ENCODE measurements around the gene GREB1.

Gene GREB1

DNA sequence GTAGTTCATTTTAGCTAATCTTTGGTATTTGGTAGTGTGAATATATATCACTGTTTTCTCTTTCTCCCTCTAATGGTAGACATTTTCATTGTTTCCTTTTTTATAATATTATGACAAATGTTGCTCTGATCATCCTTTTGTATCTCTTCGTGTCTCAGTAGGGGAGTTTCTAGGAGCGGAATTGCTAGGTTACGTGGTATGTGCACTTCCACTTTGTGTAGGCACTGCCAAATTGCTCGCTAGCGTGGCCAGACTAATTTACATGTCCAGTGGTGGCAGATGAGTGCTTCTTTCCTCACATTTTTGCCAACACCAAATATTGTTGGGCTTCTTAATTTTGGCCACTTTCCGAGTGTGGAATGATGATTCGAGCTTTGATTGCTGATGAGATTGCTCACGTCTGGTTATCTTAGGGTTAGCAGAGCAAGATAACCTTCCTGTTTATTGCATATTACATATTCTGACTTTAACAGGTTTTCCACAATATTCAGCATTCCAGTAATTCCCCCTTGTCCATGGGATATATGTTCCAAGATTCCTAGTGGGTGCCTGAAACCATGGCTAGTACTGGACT lies 30.4 kb upstream of the GREB1 start:
- Mint-ChIP-seq H3K36me3 (ENCODE audit: low read depth) (no peaks in the 10 kb centered on the region), H3K27me3 (ENCODE audit: low read depth) (peaks cover 2% of the 10 kb centered on the region), H3K9me3 (peaks cover 4% of the 10 kb centered on the region), H3K4me1 (ENCODE audit: low read depth) (peaks cover 4% of the 10 kb centered on the region), H3K27ac (no peak overlapping the region), H3K4me3 (no peak overlapping the region)
- no peak for DNase-seq (ENCODE audit: low spot score)

DNA sequence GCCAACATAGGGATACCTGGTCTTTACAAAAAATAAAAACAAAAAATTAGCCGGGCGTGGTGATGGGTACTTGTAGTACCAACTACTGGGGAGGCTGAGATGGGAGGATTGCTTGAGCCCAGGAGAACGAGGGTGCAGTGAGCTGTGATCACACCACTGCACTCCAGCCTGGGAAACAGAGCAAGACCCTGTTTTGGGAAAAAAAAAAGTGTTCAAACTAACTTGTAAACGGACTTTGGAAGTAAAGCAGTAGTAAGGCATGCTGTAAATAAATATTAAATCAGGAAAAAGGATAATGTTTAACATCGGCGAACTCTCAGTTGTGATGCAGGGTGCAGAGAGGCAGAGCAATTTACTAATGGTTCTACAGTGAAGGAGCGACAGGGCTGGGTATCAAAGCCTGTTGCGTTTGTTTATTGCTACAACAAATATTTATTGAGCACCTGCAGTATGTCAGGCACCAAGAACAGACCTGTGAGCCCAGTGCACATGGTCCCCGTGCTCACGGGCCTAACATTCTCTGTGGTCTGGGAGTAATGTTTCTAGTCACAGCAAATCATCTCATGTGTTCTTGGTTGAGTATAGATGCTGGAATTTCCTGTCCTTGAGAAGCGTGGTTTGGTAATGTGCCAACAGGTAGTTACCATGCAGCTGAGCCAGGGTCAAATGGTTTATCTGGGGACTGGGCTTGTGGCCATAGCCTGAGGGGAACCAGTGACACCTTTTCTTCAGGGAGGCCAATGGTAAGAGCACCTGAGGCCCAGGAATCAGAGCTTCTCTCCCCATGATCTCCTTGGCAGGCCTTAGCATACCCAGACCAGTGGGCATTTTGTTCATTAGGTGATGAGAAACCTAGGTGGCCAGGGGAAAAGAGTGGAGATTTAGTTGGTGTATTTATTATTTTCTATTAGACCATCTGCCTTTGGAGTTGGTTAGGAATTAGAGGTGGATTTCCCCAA lies 27.9 kb upstream of the GREB1 start:
- Mint-ChIP-seq H3K4me1 (ENCODE audit: low read depth) (no peaks in the 10 kb centered on the region), H3K27me3 (ENCODE audit: low read depth) (peaks cover 2% of the 10 kb centered on the region), H3K36me3 (ENCODE audit: low read depth) (no peaks in the 10 kb centered on the region), H3K9me3 (peaks cover 4% of the 10 kb centered on the region), H3K27ac (no peak overlapping the region), H3K4me3 (no peak overlapping the region)
- no peak for DNase-seq (ENCODE audit: low spot score)

DNA sequence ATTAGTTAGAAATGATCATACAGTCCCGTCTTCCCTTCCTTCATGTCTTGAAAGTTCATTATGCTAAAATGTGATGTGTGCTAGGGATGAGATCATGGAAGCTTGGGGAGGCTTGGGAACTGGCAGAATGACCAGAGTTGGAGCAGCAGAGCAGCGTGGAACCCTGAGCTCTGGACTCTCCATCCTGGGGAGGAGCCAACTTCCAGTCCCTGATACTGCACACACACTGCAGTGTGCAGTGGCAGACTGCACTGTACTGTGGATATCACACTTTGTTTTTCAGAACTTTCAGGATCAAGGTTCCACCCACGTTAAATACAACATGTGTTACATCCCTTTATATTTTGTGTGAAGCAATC lies 27.3 kb upstream of the GREB1 start:
- H3K36me3 Mint-ChIP-seq (ENCODE audit: low read depth), result no peaks in the 10 kb centered on the region
- H3K4me3 Mint-ChIP-seq, result no peak overlapping the region
- peaks cover 4% of the 10 kb centered on the region for H3K9me3 Mint-ChIP-seq
- no peak overlapping the region for H3K27ac Mint-ChIP-seq
- no peak for DNase-seq (ENCODE audit: low spot score)
- peaks cover 2% of the 10 kb centered on the region for H3K27me3 Mint-ChIP-seq (ENCODE audit: low read depth)
- no peaks in the 10 kb centered on the region for H3K4me1 Mint-ChIP-seq (ENCODE audit: low read depth)

DNA sequence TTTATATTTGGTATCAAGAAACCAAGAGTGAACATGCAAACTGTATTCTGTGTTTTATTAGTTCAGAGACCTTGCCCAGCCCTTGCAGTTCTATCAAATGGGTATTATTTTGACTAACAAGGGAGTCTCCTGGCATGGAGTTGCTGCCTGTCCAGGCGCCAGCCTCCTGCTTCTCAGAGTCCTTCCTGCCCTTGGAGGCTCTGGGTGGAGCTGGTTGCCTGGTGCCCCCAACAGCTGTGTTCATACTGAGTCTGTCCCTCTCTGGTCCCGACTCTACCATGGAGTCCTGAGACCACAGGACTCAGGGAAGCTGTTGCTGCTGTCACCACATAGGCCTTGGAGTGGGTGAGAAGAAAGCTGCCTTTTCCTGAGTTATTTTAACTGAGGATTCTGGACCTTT lies 26.3 kb upstream of the GREB1 start:
- Mint-ChIP-seq H3K27me3 (ENCODE audit: low read depth) (peaks cover 2% of the 10 kb centered on the region), H3K27ac (no peak overlapping the region), H3K4me3 (no peak overlapping the region), H3K36me3 (ENCODE audit: low read depth) (no peaks in the 10 kb centered on the region), H3K9me3 (peaks cover 4% of the 10 kb centered on the region), H3K4me1 (ENCODE audit: low read depth) (no peaks in the 10 kb centered on the region)
- no peak for DNase-seq (ENCODE audit: low spot score)

DNA sequence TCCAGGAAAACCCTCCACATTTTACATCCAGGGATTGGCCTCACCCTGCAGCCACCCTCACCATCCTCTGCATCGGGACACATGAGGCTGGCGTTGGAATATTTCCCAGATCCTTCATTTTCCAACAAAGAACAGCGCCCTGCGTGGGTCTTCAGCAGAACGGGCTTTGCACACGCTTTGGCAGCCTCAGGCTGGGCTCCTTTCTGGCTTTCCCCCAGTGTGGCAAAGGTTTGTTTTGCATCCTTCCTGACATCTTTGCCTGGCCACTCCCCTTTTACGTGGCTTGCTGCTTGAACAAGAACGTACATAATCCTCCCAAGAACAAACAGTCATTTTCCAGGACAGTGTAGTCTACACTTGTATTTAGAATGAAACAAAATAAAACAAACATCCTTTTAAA lies 25.6 kb upstream of the GREB1 start:
- no peaks in the 10 kb centered on the region for H3K36me3 Mint-ChIP-seq (ENCODE audit: low read depth)
- no peak overlapping the region for H3K4me3 Mint-ChIP-seq
- H3K27ac Mint-ChIP-seq, result no peak overlapping the region
- peaks cover 2% of the 10 kb centered on the region for H3K9me3 Mint-ChIP-seq
- no peaks in the 10 kb centered on the region for H3K4me1 Mint-ChIP-seq (ENCODE audit: low read depth)
- H3K27me3 Mint-ChIP-seq (ENCODE audit: low read depth), result peaks cover 2% of the 10 kb centered on the region
- DNase-seq (ENCODE audit: low spot score), result no peak

DNA sequence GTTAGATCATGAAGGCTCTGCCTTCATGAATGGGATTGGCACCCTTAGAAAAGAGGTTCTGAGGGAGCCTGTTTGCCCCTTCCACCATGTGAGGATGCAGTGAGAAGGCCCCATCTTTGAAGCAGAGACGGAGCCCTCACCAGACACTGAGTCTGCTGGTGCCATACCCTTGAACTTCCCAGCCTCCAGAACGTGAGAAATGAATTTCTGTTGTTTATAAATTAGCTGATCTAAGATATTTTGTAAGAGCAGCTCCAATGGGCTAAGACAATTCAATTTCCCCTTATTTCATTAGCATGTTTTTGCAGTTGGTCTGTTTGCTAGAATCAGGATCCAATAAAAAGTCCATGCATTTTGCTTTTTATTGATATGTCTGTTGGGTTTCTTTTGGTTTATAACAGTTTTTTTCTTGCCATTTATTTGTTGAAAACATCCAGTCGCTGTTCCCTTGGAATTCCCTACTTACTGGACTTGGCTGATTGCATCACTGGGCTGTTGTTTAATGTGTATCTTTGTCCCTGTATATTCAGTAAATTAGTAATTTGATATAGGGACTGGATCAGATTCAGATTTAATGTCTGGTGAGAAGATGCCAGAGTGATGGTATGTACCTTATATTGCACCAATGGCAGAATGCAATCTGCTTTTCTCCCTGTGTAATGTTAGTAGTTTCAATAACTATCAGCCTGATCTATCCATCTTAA lies 24.0 kb upstream of the GREB1 start:
- H3K36me3 Mint-ChIP-seq (ENCODE audit: low read depth), result no peaks in the 10 kb centered on the region
- H3K27me3 Mint-ChIP-seq (ENCODE audit: low read depth), result peaks cover 2% of the 10 kb centered on the region
- DNase-seq (ENCODE audit: low spot score), result no peak
- no peaks in the 10 kb centered on the region for H3K9me3 Mint-ChIP-seq
- H3K4me3 Mint-ChIP-seq, result no peak overlapping the region
- no peak overlapping the region for H3K27ac Mint-ChIP-seq
- H3K4me1 Mint-ChIP-seq (ENCODE audit: low read depth), result no peaks in the 10 kb centered on the region

DNA sequence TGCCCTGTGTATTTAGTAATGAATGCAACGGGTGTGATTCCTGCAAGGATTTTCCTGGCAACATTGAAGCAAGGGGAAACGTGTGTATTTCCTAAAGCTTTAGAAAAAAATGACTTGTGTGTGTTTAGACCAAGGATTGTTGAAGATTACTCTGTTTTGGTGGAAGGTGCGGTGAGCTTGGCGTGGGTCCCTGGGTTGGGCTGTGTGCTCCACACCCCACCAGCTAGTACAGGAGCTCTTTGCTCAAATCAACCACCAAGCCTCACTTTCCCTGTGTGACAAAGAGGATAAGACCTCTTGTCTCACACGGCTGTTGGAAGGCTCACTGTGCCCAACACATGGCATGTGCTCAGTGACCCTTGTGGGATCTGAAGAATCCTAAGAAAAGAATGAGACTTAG lies 21.4 kb upstream of the GREB1 start:
- H3K4me1 Mint-ChIP-seq (ENCODE audit: low read depth), result no peaks in the 10 kb centered on the region
- H3K4me3 Mint-ChIP-seq, result no peak overlapping the region
- no peak for DNase-seq (ENCODE audit: low spot score)
- H3K36me3 Mint-ChIP-seq (ENCODE audit: low read depth), result no peaks in the 10 kb centered on the region
- no peaks in the 10 kb centered on the region for H3K9me3 Mint-ChIP-seq
- H3K27ac Mint-ChIP-seq, result no peak overlapping the region
- H3K27me3 Mint-ChIP-seq (ENCODE audit: low read depth), result no peaks in the 10 kb centered on the region

DNA sequence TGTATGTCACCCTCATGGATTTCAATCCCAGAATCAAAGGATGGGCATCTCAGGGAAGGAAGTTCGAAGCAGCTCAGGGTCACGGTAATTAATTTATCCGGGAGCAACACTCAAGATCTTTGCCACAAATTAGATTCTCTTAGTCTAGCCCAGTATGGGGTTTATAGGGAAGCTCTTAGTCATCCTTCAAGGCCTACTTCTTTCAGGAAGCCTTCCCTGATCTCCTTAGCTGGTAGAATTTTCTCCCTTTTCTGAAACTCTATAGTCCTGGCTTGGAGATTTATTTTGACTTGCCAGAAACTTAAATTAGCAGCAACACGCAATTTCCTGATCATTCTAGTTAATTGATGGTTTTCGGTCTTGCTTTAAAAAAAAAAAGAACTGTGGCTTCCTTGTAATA lies 20.5 kb upstream of the GREB1 start:
- no peak for DNase-seq (ENCODE audit: low spot score)
- H3K9me3 Mint-ChIP-seq, result no peaks in the 10 kb centered on the region
- no peak overlapping the region for H3K27ac Mint-ChIP-seq
- no peaks in the 10 kb centered on the region for H3K36me3 Mint-ChIP-seq (ENCODE audit: low read depth)
- no peaks in the 10 kb centered on the region for H3K27me3 Mint-ChIP-seq (ENCODE audit: low read depth)
- no peak overlapping the region for H3K4me3 Mint-ChIP-seq
- no peaks in the 10 kb centered on the region for H3K4me1 Mint-ChIP-seq (ENCODE audit: low read depth)

DNA sequence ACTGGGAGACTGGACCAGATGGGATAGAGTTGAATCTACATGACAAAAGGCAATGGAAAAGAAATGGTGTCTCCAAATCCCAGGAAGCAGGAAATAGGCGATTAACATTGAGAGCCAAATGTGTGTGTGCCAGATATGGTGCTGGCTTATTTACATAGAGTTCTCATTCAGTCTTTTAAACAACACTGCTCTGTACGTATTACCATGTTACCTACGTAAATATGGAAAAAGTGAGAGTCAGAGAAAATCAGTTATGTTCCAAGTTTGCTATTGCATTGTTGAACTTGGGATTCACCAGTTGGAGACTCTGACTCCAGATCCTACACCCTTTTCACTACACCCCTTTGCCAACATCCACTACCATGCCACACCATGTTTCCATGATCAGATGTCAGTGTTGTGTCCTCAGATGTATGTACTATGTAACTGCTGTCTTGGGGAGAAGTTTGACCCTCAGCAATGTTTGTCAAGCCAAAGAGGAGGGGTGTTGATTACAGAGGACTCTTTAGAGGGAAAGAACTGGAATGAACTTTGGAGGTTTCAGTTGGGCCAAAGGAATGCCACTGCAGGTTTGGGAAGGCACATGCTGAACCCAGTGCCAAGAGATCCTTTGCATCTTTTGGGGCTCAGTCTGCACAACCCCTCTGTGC lies 19.6 kb upstream of the GREB1 start:
- Mint-ChIP-seq H3K36me3 (ENCODE audit: low read depth) (no peaks in the 10 kb centered on the region), H3K4me3 (no peak overlapping the region), H3K27me3 (ENCODE audit: low read depth) (no peaks in the 10 kb centered on the region), H3K4me1 (ENCODE audit: low read depth) (no peaks in the 10 kb centered on the region), H3K27ac (no peak overlapping the region), H3K9me3 (no peaks in the 10 kb centered on the region)
- no peak for DNase-seq (ENCODE audit: low spot score)

DNA sequence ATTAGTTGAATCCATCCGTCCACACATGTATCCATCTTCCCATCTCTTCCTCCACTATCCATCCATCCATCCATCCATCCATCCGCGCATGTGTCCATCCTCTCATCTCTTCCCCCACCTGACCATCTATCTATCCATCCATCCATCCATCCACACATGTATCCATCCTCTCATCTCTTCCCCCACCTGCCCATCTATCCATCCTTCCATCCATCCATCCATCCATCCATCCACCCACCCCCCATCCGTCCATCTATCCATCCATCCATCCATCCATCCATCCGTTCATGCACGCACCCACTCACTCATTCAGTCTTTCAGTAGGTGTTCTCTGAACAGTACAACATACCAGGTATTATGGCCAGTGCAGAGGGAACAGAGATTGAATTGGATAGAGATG lies 18.9 kb upstream of the GREB1 start:
- Mint-ChIP-seq H3K36me3 (ENCODE audit: low read depth) (no peaks in the 10 kb centered on the region), H3K4me1 (ENCODE audit: low read depth) (no peaks in the 10 kb centered on the region)

DNA sequence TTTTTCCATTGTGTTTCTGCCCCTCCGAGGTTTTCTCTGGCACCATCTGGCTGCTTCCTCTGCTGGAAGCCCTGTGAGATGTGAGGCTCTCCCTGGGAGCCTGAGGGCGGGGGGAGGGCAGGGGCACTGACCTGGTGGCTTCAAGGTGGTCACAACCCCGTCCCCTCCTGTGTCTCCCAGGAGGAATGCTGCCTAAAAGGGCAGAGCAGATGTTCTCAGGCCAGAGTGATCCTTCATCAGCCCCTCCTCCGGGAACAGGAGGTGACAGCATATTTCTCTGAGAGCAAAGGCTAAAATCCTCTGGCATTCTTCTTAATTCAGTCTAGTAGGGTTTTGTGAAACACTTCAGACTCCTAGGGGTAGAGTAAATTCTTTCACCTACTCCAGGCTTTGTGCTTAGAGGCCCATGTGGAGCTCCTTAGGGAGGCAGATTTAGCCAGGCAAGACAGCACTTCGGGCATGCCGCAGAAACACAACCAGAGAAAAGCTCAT lies 18.3 kb upstream of the GREB1 start:
- no peaks in the 10 kb centered on the region for H3K4me1 Mint-ChIP-seq (ENCODE audit: low read depth)
- H3K4me3 Mint-ChIP-seq, result no peak overlapping the region
- no peak overlapping the region for H3K27ac Mint-ChIP-seq
- DNase-seq (ENCODE audit: low spot score), result no peak
- peaks cover 3% of the 10 kb centered on the region for H3K9me3 Mint-ChIP-seq
- H3K36me3 Mint-ChIP-seq (ENCODE audit: low read depth), result no peaks in the 10 kb centered on the region
- H3K27me3 Mint-ChIP-seq (ENCODE audit: low read depth), result no peaks in the 10 kb centered on the region

More for the DNA sequence above, 18.9 kb upstream of the GREB1 start:
- DNase-seq (ENCODE audit: low spot score), result no peak
- Mint-ChIP-seq H3K4me3 (no peak overlapping the region), H3K27me3 (ENCODE audit: low read depth) (no peaks in the 10 kb centered on the region), H3K27ac (no peak overlapping the region), H3K9me3 (no peaks in the 10 kb centered on the region)

DNA sequence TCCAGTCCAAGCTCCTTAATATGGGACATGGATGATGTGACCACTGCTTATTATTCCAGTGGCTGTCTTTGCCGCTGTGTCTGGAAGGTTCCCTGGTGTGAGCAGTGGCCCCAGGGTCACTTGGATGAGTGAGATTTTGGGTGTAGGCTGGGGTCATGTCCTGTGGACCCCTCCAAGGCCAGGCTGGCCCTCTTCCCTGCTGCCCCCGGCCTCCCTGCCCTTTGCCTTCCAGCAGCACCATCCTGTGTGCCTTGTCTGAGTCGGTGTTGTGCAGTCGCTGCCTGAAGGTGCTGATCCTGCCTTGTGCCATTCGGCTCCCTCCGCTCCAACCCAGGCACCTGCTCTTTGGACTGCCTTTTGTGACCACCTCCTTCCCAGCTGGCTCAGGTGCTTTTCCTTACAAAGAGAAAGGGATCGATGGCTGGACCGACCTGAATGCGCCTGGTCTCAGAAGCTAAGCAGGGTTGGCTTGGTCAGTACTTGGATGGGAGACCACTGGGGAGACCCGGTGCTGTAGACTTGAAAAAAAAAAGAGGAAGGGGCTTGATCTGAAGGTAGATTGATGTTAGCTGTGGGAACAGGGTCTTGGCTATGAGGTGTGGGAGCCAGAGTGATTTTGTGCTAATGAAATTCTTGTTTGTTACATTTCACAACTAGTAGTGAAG lies 16.7 kb upstream of the GREB1 start:
- Mint-ChIP-seq H3K27ac (no peak overlapping the region), H3K36me3 (ENCODE audit: low read depth) (no peaks in the 10 kb centered on the region), H3K9me3 (peaks cover 5% of the 10 kb centered on the region), H3K4me1 (ENCODE audit: low read depth) (no peaks in the 10 kb centered on the region), H3K27me3 (ENCODE audit: low read depth) (no peaks in the 10 kb centered on the region), H3K4me3 (no peak overlapping the region)
- no peak for DNase-seq (ENCODE audit: low spot score)

DNA sequence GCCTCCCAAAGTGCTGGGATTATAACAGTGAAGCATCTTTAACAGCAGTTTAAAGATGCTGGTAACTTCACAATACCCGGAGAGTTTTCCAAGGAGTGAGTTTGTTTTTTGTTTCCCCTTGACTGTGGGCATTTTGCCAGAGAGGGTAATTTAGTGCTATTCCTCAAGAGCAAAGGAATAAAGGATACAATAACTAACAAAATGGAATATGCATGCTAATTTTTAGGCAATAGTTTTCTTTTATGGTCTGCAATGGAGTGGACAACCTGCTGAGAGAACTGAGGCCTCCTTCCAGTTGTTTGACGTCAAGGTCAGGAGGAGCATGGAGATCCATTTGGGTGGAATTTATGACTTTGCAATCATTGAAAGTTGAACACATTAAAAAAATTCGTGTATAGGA lies 15.9 kb upstream of the GREB1 start:
- Mint-ChIP-seq H3K36me3 (ENCODE audit: low read depth) (no peaks in the 10 kb centered on the region), H3K27ac (no peak overlapping the region), H3K4me1 (ENCODE audit: low read depth) (no peaks in the 10 kb centered on the region), H3K27me3 (ENCODE audit: low read depth) (no peaks in the 10 kb centered on the region), H3K4me3 (no peak overlapping the region), H3K9me3 (peaks cover 5% of the 10 kb centered on the region)
- DNase-seq (ENCODE audit: low spot score), result no peak
